SU-DHL-6 (cell line): Measurements from ENCODE around the gene ENO3.

Experiments used
- CTCF ChIP-seq: fragments of 200-600 bp; sonication (generic); IDR thresholded peaks from one replicate; pipeline ENCODE4 v1.5.1; 2017; ENCODE audit warnings: antibody characterized with exemption, mild to moderate bottlenecking, low read length, moderate library complexity; ENCODE audit not compliant: insufficient read depth, poor library complexity, severe bottlenecking
- EZH2phosphoT487 ChIP-seq: fragments of 200-600 bp; sonication (generic), shearing (Covaris generic); conservative IDR thresholded peaks from 2 replicates; pipeline ENCODE4 v1.6.1; 2018; ENCODE audit warnings: mild to moderate bottlenecking, antibody characterized with exemption, low read length, moderate library complexity, mixed read lengths

- TF ChIP-seq CTCF (no peak), EZH2phosphoT487 (no peak)
Measured at GRCh38 chr17:4945944-4946280, 5.0 kb upstream of the ENO3 start.
